GM18520 (cell line): ENCODE data around the gene PI16.
"Not testable (repeated sequence)": the region's sequence is repeated elsewhere in the genome, so short reads cannot be mapped to it uniquely, and the experiment has no call there.

Experiments used
- ATAC-seq: cut with Tn5 transposase; IDR thresholded peaks from one replicate; pipeline ENCODE4 v1.9.1; 2021; ENCODE audit not compliant: unreplicated experiment

The PI16 gene

GRCh38 chr6:36927691-36928546 is 26.6 kb upstream of the PI16 start:
- no peak for ATAC-seq

DNA sequence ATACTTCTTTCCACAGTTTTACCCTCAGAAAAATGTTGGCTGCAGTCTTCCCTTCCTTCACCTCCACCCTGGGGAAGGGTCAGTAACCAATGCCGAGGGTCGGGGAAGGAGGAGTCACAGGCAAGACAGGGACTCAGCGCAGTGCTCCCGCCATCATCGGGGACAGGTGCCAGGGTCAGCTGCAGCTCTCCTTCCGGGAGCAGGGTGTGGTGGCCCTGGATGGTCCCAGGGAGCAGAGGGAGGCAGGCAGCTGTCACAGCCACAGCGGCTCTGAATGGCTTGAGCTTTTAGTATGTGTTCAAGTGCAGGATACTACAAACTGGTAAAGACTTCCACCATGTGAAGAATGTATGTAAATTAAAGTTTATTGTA is 26.0 kb upstream of the PI16 start:
- no peak for ATAC-seq

DNA sequence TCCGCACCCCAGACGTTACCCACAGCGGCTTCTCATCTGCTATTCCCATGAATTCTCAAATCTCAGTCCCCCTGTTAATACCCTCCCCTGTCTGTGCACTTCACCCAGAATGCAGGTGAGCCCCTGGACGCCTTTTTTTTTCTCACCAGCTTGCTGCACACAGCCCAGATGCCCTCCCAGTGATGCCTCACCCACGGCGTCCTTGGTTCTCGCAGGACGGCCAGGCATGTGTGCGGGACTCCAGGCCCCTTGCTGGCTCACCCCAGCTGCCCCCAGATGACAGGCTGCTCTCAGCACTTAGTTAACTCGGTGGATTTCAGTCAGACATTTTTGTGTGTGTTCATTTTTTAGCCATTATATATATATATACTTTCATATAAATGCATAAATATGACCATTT is 25.4 kb upstream of the PI16 start:
- ATAC-seq = no peak

DNA sequence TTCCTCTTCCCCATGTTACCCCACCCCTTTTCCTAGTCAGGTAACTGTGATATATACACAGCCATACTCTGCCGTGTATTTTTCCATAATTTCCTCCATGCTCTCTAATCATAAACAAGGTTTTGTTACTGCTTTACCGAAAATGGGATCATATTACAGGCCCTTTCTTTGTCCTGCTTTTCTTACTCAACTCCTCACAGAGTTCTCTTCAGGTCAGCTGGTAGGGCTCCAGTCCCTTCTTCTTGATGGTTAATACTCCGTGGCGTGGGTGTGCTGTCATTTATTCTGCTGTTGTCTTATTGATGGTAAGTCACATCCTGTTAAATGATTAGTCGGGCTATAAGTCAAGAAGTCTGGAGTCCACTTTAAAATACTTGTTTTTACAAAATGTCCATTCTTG is 24.9 kb upstream of the PI16 start:
- no peak for ATAC-seq

DNA sequence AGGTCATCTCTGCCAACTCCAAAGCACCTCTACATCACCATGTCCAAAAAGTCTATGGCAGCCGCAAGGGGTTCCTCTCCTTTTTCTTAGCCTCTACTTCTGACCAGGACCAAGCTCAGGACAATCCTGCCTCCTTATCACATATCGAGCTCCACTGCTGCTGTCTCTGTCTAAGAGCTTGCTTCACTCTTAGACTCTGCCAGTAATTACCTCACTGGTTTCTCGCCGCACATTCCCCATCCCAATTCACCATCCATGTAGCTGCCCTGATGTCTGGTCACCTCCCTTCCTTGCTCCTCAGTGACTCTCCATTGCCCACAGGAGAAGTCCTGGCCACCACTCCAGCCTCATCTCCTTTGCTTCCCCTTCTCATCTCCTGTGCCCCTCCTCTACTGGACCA is 24.1 kb upstream of the PI16 start:
- no peak for ATAC-seq

DNA sequence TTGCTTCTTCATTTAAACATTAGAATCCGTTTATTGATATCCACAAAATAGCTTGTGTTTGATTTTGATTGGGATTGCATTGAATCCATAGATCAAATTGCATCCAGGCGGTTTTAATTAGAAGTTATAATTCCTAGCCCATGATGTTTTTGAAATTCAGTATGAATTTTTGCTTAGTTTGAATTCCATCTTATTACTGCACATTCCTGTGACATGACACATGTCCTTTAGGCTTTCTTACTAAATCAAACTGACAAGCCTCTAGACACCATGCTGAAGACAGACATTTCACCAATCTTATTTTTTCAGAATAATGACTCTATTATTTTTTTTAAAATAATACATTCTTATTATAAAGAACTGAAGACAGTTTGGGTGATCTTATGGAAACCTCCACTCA is 21.4 kb upstream of the PI16 start:
- ATAC-seq = no peak

DNA sequence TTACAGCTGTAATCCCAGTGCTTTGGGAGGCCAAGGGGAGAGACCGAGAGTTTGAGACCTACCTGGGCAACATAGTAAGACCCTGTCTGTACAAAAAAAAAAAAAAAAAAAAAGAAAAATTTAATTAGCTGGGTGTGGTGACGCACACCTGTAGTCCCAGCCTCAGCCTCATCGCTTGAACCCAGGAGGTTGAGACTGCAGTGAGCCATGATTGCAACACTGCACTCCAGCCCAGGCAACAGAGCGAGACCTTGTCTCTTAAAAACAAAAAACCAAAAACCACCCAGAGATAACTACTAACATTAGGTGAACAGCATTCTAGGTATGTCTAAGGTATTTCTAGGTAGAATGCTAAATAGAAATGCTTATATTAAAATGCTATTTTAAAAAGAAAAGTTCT is 21.0 kb upstream of the PI16 start:
- ATAC-seq = no peak

- no peak for ATAC-seq
Measured at GRCh38 chr6:36934901-36935300, 19.6 kb upstream of the PI16 start.

GRCh38 chr6:36936824-36937223 is 17.7 kb upstream of the PI16 start:
- no peak for ATAC-seq

- no peak for ATAC-seq
Measured at GRCh38 chr6:36937896-36938295, 16.6 kb upstream of the PI16 start.

GRCh38 chr6:36938536-36938935 is 16.0 kb upstream of the PI16 start:
- no peak for ATAC-seq

- ATAC-seq = not testable (repeated sequence)
Measured at GRCh38 chr6:36939005-36939404, 15.5 kb upstream of the PI16 start.

DNA sequence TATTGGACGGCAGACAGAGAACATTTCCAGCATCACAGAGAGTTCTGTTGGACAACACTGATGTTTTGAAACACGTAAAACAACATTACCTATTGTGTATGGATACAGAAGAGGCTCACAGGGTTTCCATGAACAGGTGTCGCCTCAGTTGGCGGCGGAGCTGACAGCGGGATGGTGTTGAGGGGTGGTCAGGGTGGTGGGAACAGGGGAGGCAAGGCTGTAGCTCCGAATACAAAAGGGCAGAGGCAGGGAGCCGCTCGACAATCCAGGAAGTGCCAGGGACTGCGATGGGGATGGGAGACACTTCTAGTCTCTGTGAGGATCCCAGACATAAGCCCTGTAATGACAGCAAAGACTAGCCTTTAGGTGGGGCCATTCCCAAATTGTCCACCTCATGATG is 14.5 kb upstream of the PI16 start:
- no peak for ATAC-seq

GRCh38 chr6:36941561-36941960 is 13.0 kb upstream of the PI16 start:
- ATAC-seq = not testable (repeated sequence)

DNA sequence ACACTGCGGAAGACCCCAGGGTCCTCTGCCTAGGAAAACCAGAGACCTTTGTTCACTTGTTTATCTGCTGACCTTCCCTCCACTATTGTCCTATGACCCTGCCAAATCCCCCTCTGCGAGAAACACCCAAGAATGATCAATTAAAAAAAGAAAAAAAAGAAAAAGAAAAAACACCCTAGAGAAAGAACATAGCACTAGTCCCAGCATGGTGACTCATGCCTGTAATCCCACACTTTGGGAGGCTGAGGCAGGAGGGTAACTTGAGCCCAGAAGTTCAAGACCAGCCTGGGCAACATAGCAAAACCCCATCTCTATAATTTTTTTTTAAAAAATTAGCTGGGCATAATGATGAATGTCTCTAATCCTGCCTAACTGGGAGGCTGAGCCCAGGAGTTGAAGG is 12.2 kb upstream of the PI16 start:
- ATAC-seq = not testable (repeated sequence)

DNA sequence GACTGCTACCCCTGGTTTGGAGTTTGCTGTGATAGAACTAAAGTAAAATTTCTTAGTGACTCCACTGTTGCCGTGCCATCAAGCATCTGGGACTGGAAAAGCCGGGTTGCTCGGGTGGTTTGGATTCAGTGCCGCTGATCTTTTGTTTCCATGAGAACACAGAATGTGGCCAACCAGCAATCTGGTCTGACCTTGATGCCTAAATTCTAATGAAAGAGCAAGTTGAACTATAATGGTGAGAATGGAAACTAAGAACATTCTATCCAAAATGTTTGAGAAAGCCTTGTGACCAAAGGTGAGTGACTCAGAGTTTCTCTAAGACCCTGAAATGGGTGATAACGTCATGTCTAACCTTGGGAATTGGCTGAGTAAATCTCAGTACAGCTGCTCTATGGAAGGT is 9.9 kb upstream of the PI16 start:
- no peak for ATAC-seq

DNA sequence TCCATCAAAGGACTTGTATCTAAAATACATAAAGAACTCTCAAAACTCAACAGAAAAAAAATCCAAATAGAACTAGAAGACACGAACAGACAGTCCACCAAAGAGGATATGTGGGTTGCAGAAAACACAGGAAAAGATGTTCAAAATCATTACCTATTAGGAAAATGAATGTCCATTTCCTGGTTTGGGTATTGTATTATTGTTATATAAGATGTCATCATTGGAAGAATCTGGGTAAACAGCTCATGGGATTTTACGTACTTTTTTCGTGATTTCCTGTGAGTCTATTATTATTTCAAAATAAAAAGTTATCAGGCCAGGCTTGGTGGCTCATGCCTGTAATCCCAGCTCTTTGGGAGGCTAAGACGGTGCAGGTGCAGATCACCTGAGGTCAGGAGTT is 9.2 kb upstream of the PI16 start:
- ATAC-seq = no peak

GRCh38 chr6:36946526-36946925 is 8.0 kb upstream of the PI16 start:
- ATAC-seq = no peak

DNA sequence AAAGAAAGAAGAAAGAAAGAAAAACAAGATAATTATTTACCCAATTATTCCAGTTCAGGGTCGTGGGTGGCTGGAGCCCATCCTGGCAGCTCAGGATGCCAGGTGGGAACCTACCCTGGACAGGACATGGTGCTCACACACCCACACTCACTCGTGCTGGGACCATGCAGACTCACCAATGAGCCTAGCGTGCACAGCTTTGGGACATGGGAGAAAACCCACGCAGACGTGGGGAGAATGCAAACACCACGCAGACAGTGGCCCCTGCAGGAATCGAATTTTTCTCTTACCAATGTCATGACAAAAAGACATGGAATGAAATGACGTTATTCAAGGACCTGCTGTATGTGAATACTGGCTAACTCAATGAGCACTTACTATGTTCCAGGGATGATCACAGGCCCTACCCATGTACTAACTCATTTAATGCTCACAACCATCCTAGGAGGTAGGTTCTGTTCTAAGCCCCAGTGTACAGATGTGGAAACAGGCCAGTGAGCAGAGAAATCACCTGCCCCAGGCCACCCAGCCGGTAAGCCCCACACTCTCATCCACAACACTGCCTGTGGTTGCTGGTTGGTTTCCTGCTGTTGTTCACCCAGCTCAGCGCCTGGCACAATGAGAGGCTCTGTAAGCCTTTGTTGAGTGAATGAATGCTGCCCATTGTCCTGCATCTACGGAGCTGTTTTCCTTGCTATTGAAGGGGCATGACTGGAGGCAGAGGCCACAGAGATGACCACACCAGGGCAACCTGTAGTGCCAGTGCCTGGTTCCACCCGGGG is 6.8 kb upstream of the PI16 start:
- ATAC-seq = no peak

- not testable (repeated sequence) for ATAC-seq
Measured at GRCh38 chr6:36949076-36949475, 5.5 kb upstream of the PI16 start.

DNA sequence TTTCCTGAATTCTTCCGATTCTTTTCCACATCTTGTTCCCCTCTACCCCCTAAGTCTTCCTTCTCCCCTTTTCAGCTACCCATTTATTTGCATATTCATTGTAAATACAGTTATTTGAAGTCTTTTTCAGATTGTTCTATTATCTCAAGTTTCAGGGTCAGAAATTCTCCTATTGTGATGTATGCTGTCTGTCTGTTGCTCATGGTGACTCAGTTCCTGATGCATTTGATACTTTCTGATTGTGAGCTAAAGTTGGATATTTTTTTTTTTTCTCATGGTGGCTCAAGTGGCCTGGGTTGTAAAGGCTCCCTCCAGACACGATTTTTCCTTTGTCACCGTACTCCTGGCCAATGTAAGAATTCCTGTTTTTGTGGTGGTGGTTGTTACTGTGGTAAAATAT is 4.9 kb upstream of the PI16 start:
- ATAC-seq = no peak

DNA sequence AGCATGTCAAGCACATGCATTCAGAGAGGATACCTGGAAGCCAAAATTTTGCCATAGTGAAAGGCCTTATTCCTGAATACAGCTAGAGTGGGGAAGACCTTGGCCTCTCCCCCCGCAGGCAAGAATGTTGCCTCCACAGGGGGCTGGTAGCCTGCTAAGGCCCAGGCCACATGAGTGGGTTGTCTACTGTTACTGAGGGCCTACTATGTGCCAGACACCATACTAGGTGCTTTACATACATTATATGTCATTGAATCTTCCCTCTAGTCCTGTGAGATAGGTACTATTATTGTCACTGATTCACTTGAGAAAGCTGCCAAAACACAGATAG is 642 bp upstream of the PI16 start:
- no peak for ATAC-seq

GRCh38 chr6:36955136-36955535 is 598 bp downstream of the PI16 start:
- ATAC-seq = no peak
